NCI-H2196 (cell line): ENCODE data around the gene ZNF768.
A peak's percentile ranks its signal among the peaks of the same experiment; 100 is the strongest.

Experiments
- DNase-seq: peaks from one replicate; lab custom pipeline; 2025; ENCODE audit not compliant: unreplicated experiment; lab: John Stamatoyannopoulos, UW

Gene ZNF768

GRCh38 chr16:30526137-30526822, at the start of gene ZNF768:
ZNF768 (minus strand) TSS chr16:30526566; CDS start chr16:30526413, 153 bp downstream.
- DNase-seq = peak; percentile 71

DNA sequence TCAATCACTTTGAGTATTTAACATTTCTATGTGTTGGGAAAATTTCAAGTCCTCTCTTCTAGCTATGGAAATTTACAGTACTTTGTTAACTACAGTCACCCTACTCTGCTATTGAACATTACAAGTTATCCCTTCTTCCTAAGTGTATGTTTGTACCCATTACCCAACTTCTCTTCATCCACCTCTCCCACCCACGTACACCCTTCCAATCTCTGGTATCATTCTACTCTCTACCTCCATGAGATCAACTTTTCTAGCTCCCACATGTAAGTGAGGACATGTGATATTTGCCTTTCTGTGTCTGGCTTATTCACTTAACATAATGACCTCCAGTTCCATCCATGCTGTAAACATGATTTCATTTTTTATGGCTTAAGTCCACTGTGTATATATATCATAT, 48.3 kb upstream of the ZNF768 start:
- no peak for DNase-seq

DNA sequence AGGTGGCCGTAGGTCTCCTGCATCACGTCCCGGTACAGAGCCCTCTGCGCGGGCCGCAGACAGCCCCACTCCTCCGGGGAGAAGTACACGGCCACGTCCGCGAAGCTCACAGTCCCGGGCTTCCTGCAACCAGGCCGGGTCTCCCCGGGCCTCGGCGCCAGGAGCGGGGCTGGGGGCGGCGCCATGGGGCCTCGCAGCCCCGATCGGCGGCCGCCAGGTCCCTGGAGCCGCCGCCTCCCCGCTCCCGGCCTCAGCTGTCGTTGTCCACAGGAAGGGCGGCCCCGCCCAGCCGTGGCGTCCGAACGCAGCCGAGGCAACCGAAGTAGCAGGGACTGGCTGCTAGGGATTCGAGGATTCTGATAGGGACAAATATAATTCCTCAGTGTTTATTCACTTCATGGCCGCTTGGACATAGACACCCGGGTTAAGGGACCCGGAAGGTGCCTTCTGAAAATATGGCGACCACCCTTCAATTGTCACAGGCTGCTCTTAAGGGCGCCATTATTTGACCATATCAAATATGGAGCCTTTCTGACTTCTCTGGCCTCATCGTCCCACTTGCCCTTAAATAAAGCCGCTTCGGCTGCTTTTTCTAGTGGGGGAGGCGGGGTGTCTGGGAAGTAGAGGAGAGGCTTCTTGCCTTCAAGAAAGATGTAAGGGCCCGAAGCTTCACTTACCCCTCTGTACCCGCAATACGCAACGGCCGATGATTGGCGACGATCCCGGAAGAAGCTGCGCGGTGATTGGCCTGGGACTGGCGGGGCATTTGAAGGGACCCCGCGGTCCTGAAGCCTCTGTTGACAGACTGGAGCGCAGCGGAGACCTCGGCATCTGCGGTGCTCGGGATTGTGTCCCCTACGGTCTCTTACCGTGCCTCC, 45.3 kb upstream of the ZNF768 start, which contains the start of gene ZNF688:
Gene ZNF688, minus strand, starts transcription at position 270 of the 878 bp plus-strand sequence. Its CDS starts 85 bp downstream, at position 185.
- DNase-seq = peak; percentile 92

DNA sequence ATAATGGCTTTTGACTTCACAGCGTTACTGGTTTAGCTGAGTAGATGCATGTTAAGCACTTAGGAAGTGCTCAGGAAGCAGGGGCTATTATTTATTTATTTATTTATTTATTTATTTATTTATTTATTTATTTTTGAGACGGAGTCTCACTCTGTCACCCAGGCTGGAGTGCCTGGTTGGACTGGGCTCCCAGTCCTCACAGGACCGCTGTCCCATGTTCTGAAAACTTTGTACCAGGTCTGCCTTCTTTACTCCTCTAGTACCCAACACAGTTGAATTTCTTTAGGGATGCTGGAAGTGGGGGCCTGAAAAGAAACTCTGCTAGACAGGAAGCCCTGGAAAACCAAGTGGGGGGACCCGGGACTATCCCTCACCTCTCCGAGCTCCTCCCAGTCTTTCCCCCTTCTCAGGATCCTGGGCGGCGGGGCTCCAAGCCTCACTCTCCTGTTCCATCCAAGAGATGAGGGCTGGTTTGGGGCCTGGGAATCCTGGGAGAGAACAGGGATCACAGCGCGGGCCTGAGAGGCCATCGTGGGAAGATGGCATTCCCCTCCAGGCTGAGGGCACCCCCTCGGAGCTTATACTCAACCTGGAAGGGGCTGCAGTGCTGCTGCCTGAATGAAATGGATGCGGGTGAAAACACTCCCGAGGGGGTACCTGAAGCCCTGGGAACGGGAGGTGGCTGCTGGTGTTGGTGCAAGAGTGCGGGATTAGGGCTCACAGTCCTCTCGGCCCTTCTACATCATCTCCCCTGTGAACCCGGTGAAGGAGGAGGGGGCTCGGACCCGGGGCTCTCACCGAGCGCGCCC, 44.5 kb upstream of the ZNF768 start:
- DNase-seq = no peak

DNA sequence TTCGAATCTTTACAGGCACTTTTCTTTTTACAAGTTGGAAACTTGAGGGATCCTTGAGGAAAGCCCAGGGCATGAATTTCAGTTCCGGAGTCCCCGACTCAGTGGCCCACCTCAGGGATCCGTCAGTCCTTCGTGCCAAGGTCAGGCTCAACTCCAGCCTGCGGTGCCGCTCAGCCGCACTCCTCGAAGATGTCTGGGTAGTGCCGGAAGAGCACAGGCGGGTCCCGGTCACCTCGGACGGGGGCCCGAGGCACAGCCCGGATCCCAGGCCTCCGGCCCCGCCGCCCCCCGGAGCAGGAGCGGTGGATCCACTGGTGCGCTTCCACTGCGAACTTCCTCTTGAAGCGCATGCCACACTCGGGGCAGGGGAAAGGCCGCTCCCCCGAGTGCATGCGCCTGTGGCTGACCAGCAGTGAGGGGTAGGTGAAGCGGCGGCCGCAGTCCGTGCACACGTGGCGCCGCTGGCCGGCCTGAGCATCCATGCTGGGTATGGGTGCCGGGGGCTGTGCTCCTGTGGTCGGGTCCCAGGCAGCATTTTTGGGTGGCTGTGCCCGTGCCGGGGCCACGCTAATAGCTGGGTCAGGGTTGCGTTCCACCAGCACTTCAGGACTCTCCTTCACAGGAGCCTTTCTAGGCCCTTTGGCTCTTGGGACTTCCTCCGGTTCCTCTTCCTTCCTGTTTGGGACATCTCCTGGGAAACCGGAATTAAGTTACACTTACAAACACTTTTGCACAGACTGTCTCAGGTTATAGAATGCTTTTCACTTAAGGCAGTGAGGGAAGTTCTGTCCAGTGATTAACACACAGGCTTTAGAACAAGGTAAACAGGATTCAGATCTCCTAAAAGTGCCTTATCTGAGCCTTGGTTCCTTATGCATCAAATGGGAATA, 43.6 kb upstream of the ZNF768 start:
- DNase-seq = no peak

DNA sequence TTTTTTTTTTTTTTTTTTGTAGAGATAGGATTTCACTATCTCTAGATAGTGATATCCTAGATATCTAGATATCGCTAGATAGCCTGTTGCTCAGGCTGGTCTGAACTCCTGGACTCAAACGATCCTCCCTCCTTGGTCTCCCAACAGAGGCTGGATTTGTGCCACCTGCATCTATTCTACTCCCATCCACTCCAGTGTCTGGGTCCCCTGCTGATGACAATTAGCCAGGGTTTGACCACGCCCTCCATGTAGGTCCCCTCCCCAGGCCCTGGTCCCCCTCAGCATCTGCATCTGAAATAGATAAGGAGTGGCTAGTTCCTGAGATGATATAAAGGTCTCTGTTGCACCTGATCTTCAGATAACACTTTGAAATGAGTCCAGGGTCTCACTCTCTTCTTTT, 42.9 kb upstream of the ZNF768 start:
- no peak for DNase-seq

DNA sequence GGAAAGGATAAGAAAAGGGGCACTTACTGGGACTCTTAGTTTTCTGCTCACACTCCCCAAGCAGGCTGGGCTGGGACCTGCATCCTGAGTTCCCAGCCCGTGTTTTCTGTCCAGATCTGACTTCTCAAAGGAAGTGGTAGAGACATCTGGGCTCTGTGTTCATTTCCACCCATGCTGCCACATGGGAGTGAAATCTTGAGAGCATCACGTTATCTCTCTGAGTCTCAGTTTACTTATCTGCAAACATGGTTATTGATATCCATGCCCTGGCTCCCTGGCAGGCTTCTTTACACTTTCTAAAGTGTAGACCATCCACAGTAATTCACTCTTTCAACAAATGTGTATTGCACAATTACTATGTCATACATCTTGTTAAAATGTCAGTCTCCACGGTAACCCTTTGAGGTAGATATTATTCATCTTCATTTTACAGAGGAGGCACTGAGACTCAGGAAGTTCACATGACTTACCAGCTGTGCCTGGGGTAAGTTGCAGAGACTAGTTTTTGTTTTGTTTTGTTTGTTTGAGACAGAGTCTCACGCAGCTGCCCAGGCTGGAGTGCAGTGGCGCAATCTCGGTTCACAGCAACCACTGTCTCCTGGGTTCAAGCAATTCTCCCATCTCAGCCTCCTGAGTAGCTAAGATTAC, 41.7 kb upstream of the ZNF768 start:
- peak; percentile 74 for DNase-seq

DNA sequence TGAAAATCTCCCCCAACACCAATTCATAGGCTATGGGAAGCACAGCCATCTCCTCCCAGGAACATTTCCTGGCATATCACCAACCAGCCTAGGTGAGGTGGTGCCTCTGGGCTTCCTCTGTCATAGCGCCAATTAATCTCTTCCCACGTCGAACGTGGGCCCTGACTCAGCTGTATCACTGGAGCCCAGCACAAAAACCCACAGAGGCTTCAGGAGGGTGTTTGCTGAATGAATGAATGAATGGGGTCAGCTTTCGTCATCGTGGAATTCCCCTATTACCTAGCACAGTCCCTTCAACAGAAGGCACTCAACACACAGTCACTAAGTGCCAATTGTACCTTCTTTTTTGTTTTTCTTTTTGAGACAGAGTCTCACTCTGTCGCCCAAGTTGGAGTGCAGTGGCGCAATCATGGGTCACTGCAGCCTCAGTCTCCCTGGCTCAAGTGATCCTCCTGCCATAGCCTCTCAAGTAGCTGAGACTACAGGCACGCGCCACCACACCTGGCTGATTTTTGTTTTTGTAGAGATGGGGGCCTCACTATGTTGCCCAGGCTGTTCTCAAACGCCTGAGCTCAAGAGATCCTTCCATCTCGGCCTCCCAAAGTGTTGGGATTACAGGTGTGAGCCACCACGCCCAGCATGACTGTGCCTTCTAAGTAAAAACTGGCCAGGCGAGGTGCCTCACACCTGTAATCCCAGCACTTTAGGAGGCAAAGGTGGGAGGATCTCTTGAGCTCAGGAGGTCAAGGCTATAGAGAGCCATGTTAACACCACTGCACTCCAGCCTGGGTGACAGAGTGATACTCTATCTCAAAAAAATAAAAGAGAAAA, 41.0 kb upstream of the ZNF768 start:
- no peak for DNase-seq

GRCh38 chr16:30566531-30566930, 40.2 kb upstream of the ZNF768 start:
- no peak for DNase-seq

DNA sequence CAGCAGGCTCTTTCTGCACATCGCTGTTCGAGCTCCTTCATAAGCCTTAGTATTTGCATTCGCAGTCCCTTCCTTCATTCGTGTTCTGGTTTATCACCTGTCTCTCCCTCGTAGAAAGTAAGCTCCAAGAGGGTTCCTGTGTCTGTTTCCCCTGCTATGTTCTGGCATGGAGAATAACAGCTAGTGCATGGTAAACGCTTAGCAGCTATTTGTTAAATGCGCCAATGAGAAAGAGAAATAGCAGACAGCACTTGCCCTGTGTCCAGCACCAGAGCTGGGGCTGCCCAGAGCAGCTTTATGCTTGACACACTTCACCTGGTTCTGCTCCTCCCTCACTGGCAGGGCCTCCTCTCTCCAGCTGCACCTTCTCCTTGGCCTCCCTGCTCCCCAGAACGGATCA, 39.6 kb upstream of the ZNF768 start:
- DNase-seq = no peak

DNA sequence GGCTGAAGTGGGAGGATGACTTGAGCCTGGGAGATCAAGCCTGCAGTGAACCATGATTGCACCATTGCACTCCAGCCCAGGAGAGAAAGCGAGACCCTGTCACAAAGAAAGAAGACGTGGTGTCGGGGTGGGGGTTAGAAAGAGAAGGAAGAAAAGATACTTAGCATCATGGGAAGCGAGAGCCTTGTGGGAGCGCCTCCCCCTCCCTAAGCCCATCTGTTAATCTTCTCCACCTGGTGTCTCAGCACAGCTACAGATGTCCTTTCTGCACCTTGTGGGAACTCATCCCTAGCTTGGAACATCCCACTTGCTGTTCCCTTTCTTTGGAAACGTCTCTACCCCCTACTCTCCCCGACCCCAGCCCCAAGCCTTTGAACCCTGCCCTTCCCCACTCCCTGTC, 39.2 kb upstream of the ZNF768 start:
- DNase-seq = no peak

GRCh38 chr16:30562021-30562420, 35.7 kb upstream of the ZNF768 start:
- DNase-seq = no peak

DNA sequence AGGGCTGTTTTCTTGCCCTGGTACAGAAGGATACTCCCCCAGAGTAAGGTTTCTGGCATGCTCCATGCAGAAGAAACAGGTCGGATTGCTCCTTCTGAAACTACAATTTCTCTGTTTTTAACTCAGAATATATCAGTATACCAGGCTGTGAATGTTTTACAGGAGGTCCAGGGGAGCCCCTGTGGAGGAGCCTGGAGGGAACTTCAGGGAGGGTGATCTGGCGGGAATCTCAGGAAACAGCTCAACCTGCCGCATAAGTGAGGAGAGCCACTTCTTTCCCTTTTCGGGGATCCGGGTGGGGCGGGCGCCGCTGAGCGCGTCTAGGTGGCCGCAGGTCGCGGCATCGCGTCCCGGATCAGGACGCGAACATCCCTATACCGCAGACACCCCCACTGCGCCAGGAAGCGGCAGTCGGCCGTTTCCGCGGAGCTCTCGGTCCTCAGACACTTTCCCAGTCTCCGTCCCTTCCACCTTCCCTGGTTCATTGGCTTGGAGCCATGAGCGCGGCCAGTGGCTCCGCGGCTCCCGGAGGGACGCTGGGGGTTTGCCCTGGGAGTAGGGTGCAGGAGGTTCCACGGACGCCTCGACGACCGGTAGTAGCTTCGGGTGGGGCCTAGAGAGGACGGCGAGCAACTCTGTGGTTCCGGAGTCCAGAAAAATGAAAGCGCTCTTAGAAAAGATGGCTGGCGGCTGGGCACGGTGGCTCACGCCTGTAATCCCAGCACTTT, 34.9 kb upstream of the ZNF768 start:
- DNase-seq = no peak

- DNase-seq = no peak
Measured at GRCh38 chr16:30559690-30560089, 33.3 kb upstream of the ZNF768 start.

GRCh38 chr16:30558789-30559377, 32.5 kb upstream of the ZNF768 start:
- no peak for DNase-seq

- peak; percentile 99 for DNase-seq
Measured at GRCh38 chr16:30557957-30558788, 31.8 kb upstream of the ZNF768 start, which contains the start of gene ZNF764. ZNF764 (minus strand) TSS chr16:30558374; CDS start chr16:30558182, 192 bp downstream.

GRCh38 chr16:30557707-30557956, 31.3 kb upstream of the ZNF768 start:
- no peak for DNase-seq
